HG02840 (cell line): Measurements from ENCODE around the gene CHMP5.

Source experiments
- ATAC-seq: cut with Tn5 transposase; IDR thresholded peaks from one replicate; pipeline ENCODE4 v1.9.1; 2021; ENCODE audit warnings: mild to moderate bottlenecking, moderate library complexity, moderate number of reproducible peaks; ENCODE audit not compliant: unreplicated experiment, low FRiP score

Gene CHMP5

GRCh38 chr9:33242609-33243134, 22.2 kb upstream of the CHMP5 start:
- ATAC-seq: no peak

- ATAC-seq: no peak
Measured at GRCh38 chr9:33244137-33244784, 20.6 kb upstream of the CHMP5 start.

- ATAC-seq: no peak
Measured at GRCh38 chr9:33245341-33245740, 19.5 kb upstream of the CHMP5 start.

- no peak for ATAC-seq
Measured at GRCh38 chr9:33246269-33246860, 18.5 kb upstream of the CHMP5 start.

- no peak for ATAC-seq
Measured at GRCh38 chr9:33248606-33249005, 16.2 kb upstream of the CHMP5 start.

GRCh38 chr9:33249087-33249658, 15.7 kb upstream of the CHMP5 start:
- ATAC-seq: no peak

- no peak for ATAC-seq
Measured at GRCh38 chr9:33249983-33250382, 14.9 kb upstream of the CHMP5 start.

- no peak for ATAC-seq
Measured at GRCh38 chr9:33250458-33250995, 14.3 kb upstream of the CHMP5 start.

GRCh38 chr9:33254211-33254610, 10.6 kb upstream of the CHMP5 start:
- no peak for ATAC-seq

- no peak for ATAC-seq
Measured at GRCh38 chr9:33255014-33255413, 9.8 kb upstream of the CHMP5 start.

- no peak for ATAC-seq
Measured at GRCh38 chr9:33255471-33255870, 9.4 kb upstream of the CHMP5 start.

- ATAC-seq: no peak
Measured at GRCh38 chr9:33256236-33256635, 8.6 kb upstream of the CHMP5 start.

GRCh38 chr9:33257276-33257675, 7.6 kb upstream of the CHMP5 start:
- ATAC-seq: no peak

GRCh38 chr9:33260372-33260771, 4.5 kb upstream of the CHMP5 start:
- no peak for ATAC-seq

GRCh38 chr9:33263131-33264002, 1.5 kb upstream of the CHMP5 start:
- ATAC-seq: peak; percentile 8

- peak; percentile 32 for ATAC-seq
Measured at GRCh38 chr9:33264003-33264472, 811 bp upstream of the CHMP5 start.

GRCh38 chr9:33265211-33265865, 489 bp downstream of the CHMP5 start:
- no peak for ATAC-seq

GRCh38 chr9:33267151-33267767, 2.4 kb downstream of the CHMP5 start:
- no peak for ATAC-seq

- no peak for ATAC-seq
Measured at GRCh38 chr9:33270146-33270545, 5.3 kb downstream of the CHMP5 start.

- no peak for ATAC-seq
Measured at GRCh38 chr9:33272061-33272460, 7.2 kb downstream of the CHMP5 start.
